Keratinocyte (primary cell): Measurements from ENCODE around the gene A2M.

ENCODE experiments used
- EZH2 ChIP-seq: IDR thresholded peaks from one replicate; pipeline ENCODE4 v1.6.1; 2012; ENCODE audit warnings: inconsistent platforms, mild to moderate bottlenecking, low read length, moderate library complexity
- TF ChIP-seq, protein P1 (sequence below), 3 experiments: IDR thresholded peaks in 1 of 3; conservative IDR thresholded peaks in 1 of 3; optimal IDR thresholded peaks in 1 of 3; 2 replicates in 2 of 3; 3 replicates in 1 of 3; pipeline versions ENCODE3 to v1.5.1; 2011; ENCODE audit warnings: low read length in 3 of 3, mild to moderate bottlenecking in 3 of 3, moderate library complexity in 2 of 3, control low read depth in 1 of 3, inconsistent platforms in 1 of 3; ENCODE audit not compliant: insufficient read depth in 2 of 3; ENCODE audit errors: extremely low read depth in 1 of 3

DNA sequence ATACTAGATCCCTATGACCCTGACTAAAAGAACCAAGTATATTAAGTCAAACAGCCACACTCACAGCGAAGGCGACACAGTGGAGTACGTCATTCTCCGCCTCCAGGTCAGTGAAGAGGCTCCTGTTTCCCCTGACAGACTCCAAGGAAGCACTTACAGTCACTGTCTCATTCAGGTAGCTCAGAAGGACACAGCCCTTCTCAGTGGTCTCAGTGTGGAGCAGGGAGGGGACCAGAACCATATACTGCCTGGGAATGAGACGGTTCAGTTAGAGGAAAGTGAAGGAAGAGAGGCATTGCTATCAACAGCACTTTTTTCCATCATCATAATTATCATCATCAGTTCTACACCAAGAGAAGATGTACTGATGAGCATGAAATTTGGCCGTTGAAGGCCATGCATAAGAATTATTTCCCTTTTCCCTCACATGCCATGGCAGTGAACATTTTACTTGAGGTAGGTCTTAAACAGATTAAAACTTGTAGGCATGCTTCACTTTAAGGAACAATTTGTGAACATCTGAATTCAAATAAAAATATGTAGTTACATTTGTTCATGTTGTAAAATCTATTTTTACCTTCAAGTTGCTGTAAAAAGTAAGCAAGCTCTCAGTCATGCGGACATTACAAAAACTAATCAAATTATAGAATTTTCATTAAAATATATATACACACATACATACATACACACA, 2.3 kb downstream of the A2M start:
- TF ChIP-seq, protein P1, sequence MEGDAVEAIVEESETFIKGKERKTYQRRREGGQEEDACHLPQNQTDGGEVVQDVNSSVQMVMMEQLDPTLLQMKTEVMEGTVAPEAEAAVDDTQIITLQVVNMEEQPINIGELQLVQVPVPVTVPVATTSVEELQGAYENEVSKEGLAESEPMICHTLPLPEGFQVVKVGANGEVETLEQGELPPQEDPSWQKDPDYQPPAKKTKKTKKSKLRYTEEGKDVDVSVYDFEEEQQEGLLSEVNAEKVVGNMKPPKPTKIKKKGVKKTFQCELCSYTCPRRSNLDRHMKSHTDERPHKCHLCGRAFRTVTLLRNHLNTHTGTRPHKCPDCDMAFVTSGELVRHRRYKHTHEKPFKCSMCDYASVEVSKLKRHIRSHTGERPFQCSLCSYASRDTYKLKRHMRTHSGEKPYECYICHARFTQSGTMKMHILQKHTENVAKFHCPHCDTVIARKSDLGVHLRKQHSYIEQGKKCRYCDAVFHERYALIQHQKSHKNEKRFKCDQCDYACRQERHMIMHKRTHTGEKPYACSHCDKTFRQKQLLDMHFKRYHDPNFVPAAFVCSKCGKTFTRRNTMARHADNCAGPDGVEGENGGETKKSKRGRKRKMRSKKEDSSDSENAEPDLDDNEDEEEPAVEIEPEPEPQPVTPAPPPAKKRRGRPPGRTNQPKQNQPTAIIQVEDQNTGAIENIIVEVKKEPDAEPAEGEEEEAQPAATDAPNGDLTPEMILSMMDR (optimal IDR thresholded peaks at IDR 0.05 in 1 of 3, IDR thresholded peaks at IDR 0.05 in 1 of 3, conservative IDR thresholded peaks at IDR 0.05 in 1 of 3; ENCODE audit: extremely low read depth in 1 of 3, insufficient read depth in 2 of 3, low read length in 3 of 3): no peak
- no peak for TF ChIP-seq EZH2
